ENCODE results near the gene ATF1. TPM values are rescaled to one million over a fixed set of nuclear protein-coding genes. Genes with fewer than 3 reads are reported as not detected.

ATF1 gene
- total RNA-seq (2014; rRNA removed; shearing (Covaris generic)), result 21.2 and 33.1 TPM in 2 replicates

DNA sequence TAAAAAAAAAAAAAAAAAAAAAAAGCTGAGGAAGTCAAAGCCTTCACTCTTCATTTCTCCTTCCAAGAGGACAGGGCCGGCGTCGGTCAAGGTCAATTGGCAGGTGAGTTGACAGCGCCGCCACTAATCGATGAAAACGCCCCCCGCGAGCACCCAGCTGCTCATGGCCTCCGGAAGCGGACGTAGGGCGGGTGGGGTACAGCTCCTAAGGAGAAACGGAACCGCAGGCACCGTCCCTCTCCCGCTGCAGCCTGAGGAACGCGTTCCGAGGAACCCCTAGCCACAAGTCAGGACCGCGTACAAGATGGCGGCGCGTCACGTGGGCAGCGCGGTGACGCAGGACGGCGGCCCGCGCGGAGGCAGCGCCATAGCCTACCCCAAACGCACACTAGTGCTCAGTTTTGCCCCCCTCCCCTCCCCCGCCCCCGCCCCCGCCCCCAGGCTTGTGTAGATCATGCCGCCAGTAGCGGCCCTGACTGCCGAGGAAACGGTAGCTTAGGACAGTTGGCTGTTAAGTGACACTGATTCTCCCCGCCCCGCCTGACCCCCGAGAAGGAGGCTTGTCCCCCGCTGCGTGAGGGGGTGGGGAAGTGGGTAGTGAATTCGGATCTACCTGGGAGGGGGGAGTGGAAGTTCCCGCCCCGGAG lies at the start of gene ATF1:
TSS of gene ATF1 (plus strand) at position 463 of the 647 bp plus-strand sequence. CDS start 16,045 bp downstream, outside the sequence.
- DNase-seq (ENCODE audit: low spot score), result peak; percentile 92

DNA sequence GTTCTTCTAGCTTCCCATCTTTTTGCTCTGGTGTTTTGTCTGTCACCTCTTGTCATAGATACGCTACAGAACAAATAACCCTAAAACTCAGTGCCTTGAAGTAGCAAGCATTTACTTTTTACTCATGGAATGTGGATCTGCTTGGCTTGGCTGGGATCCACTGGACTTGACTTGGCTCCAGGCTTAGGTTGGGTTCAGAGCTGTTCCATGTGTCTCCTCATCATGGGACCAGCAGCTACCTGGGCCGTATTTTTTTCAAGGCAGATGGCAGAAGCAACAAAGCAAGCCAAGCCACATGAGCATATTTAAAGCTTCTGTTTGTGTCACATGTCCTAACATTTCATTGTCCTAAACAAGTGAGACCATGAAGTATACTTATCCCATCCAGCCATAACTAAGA lies 48.7 kb upstream of the ATF1 start:
- DNase-seq (ENCODE audit: low spot score), result no peak

- no peak for DNase-seq (ENCODE audit: low spot score)
These were observed 45.1 kb upstream of the ATF1 start for GRCh38 chr12:50718760-50719159.

- no peak for DNase-seq (ENCODE audit: low spot score)
These were observed 43.8 kb upstream of the ATF1 start for GRCh38 chr12:50720085-50720484.

- no peak for DNase-seq (ENCODE audit: low spot score)
These were observed 43.4 kb upstream of the ATF1 start for GRCh38 chr12:50720501-50720900.

DNA sequence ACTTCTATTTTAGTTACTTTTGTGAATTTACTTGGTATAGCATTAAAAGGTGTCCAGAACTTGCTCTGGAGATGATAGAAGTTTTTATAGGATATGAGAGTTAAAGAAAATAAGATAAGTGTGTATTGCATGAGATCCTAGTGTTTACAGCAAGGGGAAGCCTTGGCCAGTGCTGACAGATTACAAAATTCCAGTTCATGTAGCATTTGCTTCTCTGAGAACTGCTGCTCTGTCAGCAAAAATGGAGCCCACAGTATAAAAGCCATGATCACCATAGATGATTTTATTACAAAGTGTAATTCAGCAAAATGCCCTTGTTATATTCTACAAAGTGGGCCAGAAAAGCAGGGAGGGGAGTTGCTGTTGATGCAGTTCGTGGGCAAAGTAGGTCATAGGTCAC lies 40.0 kb upstream of the ATF1 start:
- no peak for DNase-seq (ENCODE audit: low spot score)

DNA sequence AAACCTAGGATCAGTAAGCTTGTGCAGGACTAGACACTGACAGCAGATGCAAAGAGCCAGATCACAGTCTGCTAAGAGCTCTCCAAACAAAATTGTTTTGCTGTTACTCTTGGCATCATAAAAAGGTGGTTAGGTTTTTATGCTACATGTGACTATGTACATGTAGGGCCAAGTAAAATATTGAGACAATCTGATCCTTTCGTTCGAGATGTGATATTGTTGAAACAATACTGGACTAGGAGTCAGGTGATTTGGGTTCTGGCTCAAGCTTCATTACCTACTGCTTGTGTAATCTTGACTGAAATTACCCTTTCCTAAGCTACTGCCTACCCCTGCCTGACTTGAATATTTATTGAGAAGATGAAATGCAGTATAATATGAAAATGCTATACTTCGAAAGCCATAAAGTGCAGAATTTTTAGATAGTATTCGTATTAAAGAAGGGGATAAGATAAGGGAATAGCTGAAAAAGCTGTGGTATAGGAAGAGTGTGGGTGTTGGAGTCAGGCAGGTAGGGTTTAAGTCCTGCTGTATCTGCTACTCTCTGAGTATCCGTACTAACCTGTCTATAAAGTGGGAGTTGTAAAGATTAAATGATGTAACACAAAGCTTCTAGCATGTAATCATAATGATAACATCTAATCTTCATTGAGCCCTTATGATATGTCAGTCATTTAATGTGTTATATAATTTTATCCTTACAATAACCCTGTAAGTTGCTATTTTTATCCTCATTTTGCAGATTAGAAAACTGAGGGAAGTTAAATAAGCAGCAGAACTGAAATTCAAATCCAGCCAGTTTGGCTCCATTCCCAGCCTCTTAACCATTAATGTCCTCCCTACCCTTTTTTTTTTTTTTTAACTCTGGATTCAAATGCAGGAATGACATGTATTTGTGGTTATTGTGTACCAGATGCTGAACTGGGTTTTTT lies 38.6 kb upstream of the ATF1 start:
- DNase-seq (ENCODE audit: low spot score), result no peak

DNA sequence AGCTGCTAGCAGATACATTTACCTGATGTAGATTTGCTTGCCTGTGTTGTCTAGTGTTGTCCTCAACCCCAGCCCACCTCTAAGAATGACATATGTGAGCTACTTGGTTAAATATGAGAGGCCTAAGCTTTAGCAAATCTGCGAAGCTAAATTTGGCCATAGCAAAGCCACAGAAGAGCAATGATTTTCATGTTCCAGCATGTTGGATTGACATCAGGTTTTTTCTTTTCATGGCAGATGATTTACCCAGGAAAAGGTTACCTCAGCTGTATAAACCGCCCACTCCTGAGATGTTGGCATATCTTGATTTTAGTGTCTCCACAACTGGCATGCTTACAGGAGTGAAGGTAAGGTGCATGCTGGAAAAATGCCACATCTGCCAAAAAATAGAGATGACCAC lies 36.4 kb upstream of the ATF1 start:
- no peak for DNase-seq (ENCODE audit: low spot score)

GRCh38 chr12:50728417-50728816 lies 35.5 kb upstream of the ATF1 start:
- no peak for DNase-seq (ENCODE audit: low spot score)

GRCh38 chr12:50728841-50729240 lies 35.1 kb upstream of the ATF1 start:
- DNase-seq (ENCODE audit: low spot score), result no peak

DNA sequence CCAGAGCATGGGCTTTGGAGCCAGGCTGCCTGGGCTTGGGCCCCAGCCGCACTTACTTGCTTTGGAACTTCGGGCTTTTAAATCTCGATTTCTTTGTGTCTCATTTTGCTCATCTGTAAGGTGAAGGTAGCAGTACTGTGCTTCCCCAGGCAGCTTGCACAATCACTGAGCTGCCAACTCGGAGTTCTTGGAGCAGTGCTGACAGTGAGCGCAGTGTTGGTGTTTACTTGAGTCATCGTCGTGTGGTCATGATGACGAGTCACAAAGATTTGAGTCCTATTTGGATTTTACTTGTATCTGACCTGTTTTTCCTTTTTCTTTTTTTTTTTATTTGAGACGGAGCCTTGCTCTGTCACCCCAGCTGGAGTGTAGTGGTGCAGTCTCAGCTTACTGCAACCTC lies 31.3 kb upstream of the ATF1 start:
- DNase-seq (ENCODE audit: low spot score), result peak; percentile 94

DNA sequence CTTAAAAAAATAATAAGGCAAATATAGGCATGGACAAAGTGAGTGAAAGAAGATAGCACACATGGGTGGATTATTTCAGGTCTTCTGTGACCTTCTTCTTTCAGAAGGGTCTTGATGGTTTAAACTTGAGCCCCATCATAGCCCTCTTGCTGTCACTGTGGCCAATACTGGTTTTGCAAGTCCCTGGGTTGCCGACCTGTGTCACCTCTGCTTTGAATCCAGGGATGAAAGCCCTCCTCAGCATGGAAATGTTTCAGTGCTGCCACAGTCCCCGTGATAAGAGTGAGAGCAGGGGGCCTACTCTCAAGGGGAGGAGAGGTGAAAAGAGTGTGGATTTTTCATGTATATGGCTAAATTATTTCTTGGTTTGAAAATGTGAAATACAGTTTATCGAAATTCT lies 30.2 kb upstream of the ATF1 start:
- no peak for DNase-seq (ENCODE audit: low spot score)

- DNase-seq (ENCODE audit: low spot score), result peak; percentile 22
These were observed 29.3 kb upstream of the ATF1 start for GRCh38 chr12:50734409-50735263.

DNA sequence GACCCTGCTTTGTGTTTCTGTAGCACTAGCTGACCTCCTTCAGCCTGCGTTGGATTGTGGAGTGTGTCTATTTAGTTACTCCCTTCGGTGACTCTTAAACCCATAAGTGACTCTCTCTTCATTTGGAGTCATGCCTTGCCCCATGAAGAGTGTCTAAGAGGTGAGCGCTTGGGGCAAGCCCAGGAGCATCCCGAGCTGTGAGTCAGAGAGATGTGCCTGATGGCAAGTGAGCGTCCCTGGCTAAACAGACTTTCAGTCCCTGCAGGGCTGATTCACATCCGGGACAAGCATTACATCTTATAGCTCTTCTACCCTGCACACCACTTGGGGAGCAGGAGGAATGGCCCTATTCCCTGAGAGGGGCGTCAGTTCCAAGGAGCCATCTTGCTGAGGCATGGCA lies 24.3 kb upstream of the ATF1 start:
- no peak for DNase-seq (ENCODE audit: low spot score)

GRCh38 chr12:50740307-50740706 lies 23.6 kb upstream of the ATF1 start:
- DNase-seq (ENCODE audit: low spot score), result no peak

- DNase-seq (ENCODE audit: low spot score), result no peak
These were observed 21.1 kb upstream of the ATF1 start for GRCh38 chr12:50742776-50743175.

- no peak for DNase-seq (ENCODE audit: low spot score)
These were observed 18.0 kb upstream of the ATF1 start for GRCh38 chr12:50745861-50746260.

GRCh38 chr12:50746431-50746830 lies 17.5 kb upstream of the ATF1 start:
- no peak for DNase-seq (ENCODE audit: low spot score)

- no peak for DNase-seq (ENCODE audit: low spot score)
These were observed 16.1 kb upstream of the ATF1 start for GRCh38 chr12:50747817-50748216.

DNA sequence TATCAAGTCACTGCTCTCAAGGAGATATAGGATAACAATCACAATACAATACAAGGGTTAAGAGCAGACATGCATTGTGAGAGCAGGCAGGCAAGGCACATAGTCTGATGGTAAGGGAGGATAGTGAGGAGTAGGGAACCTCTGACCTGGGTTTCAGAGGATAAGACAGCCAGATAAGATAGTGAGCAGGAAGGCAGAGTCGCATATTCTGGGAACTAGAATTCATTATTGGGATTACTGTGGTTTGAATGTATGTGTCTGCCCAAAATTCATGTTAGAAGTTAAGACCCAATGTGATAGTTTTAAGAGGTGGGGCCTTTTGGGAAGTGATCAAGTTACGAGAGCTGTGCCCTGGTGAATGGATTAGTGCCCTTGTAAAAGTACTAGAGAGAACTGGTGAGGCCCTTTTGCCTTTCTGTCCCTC lies 14.4 kb upstream of the ATF1 start:
- DNase-seq (ENCODE audit: low spot score), result no peak

DNA sequence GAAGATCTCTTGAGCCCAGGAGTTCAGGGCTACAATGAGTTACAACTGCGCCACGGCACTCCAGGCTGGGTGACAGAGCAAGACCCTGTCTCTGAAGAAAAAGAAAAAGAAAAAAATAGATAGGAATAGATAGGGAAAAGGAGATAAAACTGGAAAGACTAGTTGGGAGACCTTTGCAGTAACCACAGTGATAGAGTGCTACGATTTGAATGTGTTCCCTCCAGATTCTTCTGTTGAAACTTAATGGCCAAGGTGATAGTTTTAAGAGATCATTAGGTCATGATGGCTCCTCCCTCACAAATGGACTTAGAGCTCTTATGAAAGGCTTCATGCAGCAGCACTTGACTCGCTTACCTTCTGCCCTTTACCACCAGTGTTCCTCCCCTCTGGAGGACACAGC lies 13.5 kb upstream of the ATF1 start:
- DNase-seq (ENCODE audit: low spot score), result no peak
